Measurements from ENCODE around the gene MARCHF6. TPM values are rescaled to one million over a fixed set of nuclear protein-coding genes. Genes with fewer than 3 reads are reported as not detected.
A peak's percentile ranks its signal among the peaks of the same experiment; 100 is the strongest.

The MARCHF6 gene
- total and polyA plus RNA-seq, 9 of the 15 experiments (the other 6 are each of a cell fraction or from before 2014, with no cell fraction given): 74.1 to 456 (median 116) TPM

- peak; percentile 56 for TF ChIP-seq ZNF511 (CRISPR knock-in tag; IDR thresholded peaks at IDR 0.05)
- TF ChIP-seq MXD1 (CRISPR knock-in tag; IDR thresholded peaks at IDR 0.05; ENCODE audit: borderline replicate concordance, poor library complexity, severe bottlenecking): peak; percentile 67
- no peak for TF ChIP-seq LEF1 (IDR thresholded peaks at IDR 0.05)
- TF ChIP-seq KDM1A (IDR thresholded peaks at IDR 0.05): peak in 1 of 2 experiments; percentile 30; a peak in 1 of 4 replicates
- TF ChIP-seq ZNF197 (CRISPR knock-in tag; IDR thresholded peaks at IDR 0.05; ENCODE audit: low read depth): no peak
- peak; percentile 97 for TF ChIP-seq SP1 (CRISPR knock-in tag; IDR thresholded peaks at IDR 0.05)
- no peak for TF ChIP-seq HSF4 (CRISPR knock-in tag; IDR thresholded peaks at IDR 0.05; ENCODE audit: borderline replicate concordance)
- no peak; the same call in 1 of the 2 replicates for TF ChIP-seq ZNF766 (CRISPR knock-in tag; conservative IDR thresholded peaks at IDR 0.05)
- TF ChIP-seq RUNX1 (IDR thresholded peaks at IDR 0.05; ENCODE audit: low read depth): peak; percentile 67
- peak; percentile 90 for TF ChIP-seq TBP (optimal IDR thresholded peaks at IDR 0.05; ENCODE audit: low read depth, low read length)
- no peak for TF ChIP-seq MEIS2 (IDR thresholded peaks at IDR 0.05; ENCODE audit: partially characterized antibody)
- TF ChIP-seq HMGXB4 (CRISPR knock-in tag; IDR thresholded peaks at IDR 0.05): peak; percentile 84
- no peak for TF ChIP-seq ZNF175 (CRISPR knock-in tag; IDR thresholded peaks at IDR 0.05; ENCODE audit: low read depth)
- TF ChIP-seq REST (IDR thresholded peaks at IDR 0.05; ENCODE audit: borderline replicate concordance): no peak
- TF ChIP-seq REST (CRISPR knock-in tag; IDR thresholded peaks at IDR 0.05; ENCODE audit: low read depth): peak; percentile 63
Measured at GRCh38 chr5:10353241-10354047, at the start of gene MARCHF6 (continued).
